ENCODE data around the gene RFNG.

RFNG gene

DNA sequence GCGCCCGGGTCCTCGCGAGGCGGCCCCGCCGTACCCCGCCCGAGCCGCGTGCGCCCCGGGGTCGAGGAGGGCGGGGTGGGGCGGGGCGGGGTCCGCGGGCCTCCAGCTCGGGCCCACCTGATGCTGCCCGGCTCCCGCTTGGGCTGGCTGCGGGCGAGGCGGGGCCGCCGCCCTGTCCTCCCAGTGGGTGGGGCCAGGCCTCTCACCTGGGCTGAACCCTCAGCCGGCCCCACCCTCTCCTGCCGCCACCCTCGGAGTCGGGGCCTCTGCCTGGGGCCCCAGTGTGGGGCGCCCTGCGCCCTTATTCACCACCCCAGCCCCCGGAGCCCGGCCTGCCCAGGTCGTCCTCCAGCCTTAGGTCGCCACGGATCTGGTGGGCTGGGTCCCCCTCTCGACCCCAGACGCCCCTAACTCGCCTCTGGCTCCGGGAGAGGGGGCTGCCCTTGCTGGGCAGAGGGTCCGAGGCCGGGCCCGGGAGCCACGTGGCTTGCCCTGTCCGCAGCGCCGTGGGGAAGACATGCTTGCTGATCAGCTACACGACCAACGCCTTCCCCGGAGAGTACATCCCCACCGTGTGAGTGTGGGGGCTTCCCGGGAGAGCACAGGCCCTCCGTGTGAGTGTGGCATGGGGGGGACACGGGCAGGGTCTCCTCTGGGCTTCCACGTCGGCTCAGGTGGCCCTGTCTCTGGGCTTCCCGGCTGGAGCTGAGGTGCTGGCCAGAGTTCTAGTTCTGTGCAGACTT, 19.6 kb downstream of the RFNG start:
- no peak for DNase-seq (ENCODE audit: extremely low spot score, insufficient read length, low read depth)
- FAIRE-seq, result no peak

DNA sequence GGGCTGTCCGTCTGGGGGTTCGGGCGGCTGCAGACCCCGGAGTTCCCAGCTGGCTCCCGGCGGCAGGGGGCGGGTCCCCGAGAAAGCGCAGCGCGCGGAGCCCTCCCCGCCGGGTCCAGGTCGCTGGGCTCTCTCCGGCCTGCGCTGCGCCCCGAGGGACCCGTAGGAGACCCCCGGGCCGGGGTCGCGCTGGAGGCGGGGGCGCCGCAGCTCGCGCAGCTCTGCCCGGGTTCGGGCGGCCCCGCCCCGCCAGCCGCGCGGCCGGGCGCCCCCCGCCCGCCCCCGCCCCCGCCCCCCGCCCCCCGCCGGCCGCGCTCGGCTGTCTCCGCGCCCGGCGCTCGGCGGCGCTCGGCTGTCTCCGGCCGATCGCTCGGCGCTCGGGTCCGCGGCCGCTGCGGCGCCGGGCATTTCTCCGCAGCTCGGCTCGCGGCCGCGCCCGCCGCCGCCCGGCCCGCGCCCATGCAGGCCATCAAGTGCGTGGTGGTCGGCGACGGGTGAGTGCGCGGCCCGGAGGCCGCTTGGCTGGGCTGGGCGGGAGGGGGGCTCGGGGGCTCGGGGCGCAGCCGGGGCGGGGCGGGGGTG, 20.2 kb downstream of the RFNG start, which contains the start of gene RAC3:
TSS of gene RAC3 (plus strand) at position 376 of the 582 bp plus-strand sequence. CDS start at position 460, 84 bp downstream.
- DNase-seq (ENCODE audit: extremely low spot score, insufficient read length, low read depth) (no peak), FAIRE-seq (no peak)

DNA sequence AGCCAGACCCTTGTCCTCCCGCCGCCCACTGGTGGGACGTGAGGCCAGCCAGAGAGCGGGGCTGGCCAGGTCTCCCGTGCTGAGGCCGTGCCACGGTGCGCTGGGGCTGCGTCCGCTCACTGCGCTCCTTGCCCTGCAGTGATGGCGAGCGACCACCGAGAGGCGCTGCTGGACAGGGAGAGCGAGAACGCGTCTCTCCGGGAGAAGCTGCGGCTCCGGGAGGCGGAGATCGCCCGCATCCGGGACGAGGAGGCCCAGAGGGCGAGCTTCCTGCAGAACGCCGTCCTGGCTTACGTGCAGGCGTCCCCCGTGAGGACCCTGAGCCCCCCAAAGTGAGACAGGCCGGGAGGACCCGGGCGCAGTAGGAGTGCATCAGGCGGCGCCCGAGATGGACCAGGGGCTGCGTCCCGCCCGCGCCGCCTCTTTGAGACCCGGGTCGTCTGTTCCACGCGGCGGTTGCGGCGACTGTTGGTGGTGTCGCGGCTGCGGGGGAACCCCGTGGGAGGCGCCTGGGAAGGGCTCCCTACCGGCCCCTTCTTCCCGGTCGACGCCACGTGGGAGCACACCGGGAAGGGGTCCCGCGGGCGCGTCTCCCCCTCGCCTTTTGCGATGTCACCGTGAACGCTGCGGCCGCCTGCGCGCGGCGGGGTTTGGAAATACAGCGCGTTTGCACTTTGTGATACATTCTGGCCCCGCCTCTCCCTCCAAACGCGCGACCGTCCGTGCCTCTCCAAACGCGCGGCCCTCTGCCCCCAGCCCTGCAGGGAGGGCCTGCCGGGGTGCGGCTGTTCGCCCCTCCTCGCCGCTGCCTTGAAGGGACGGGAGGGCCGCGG, 20.9 kb downstream of the RFNG start:
- no peak for DNase-seq (ENCODE audit: extremely low spot score, insufficient read length, low read depth)
- peak; percentile 78 for FAIRE-seq

DNA sequence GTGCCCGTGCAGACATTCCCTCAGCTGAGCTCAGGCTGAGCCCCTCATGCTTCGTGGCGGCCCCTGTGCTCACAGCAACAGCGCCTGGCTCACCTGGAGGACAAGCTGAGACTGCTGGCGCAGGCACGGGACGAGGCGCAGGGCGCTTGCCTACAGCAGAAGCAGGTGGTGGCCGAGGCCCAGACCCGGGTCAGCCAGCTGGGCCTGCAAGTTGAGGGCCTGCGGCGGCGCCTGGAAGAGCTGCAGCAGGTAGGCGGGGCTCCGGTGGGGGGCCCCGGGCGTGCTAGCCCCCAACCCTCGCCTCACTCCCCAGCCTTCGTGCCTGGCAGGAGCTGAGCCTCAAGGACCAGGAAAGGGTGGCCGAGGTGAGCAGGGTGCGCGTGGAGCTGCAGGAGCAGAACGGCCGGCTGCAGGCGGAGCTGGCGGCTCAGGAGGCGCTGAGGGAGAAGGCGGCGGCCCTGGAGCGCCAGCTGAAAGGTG, 21.6 kb downstream of the RFNG start:
- no peak for FAIRE-seq
- no peak for DNase-seq (ENCODE audit: extremely low spot score, insufficient read length, low read depth)

DNA sequence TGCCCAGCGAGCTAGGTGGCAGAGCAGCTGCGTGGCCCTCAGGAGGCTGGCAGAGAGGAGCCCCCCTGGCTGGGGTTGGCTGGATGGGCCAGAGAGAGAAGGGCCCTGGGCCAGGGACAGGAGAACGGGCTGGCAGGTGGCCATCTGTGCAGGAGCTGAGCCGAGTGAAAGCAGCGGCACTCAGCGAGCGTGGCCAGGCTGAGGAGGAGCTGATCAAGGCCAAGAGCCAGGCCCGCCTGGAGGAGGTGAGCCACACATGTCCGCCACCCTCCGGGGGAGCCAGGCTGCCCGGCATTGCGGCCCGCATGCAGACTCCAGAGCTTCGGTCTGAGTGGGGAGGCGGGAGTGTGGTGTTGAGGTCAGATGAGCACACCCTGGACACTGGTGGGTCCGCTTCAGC, 22.2 kb downstream of the RFNG start:
- no peak for FAIRE-seq

GRCh38 chr17:82028966-82029365, 22.6 kb downstream of the RFNG start:
- DNase-seq (ENCODE audit: extremely low spot score, insufficient read length, low read depth), result no peak
- no peak for FAIRE-seq

More for the DNA sequence above, 22.2 kb downstream of the RFNG start:
- DNase-seq (ENCODE audit: extremely low spot score, insufficient read length, low read depth), result no peak

DNA sequence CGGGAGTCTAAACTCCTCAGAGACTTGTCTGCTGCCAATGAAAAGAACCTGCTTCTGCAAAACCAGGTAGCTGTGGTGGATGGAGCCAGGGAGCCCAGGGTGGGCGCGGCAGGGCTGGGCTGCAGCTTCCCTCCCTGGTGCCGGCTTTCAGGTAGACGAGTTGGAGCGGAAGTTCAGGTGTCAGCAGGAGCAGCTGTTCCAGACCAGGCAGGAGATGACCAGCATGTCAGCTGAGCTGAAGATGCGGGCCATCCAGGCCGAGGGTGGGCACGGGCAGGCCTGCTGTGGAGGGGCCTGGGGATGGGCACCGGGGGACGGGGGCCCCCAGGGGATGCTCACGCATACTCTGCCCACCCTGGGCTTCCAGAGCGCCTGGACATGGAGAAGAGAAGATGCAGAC, 23.4 kb downstream of the RFNG start:
- DNase-seq (ENCODE audit: extremely low spot score, insufficient read length, low read depth), result no peak
- FAIRE-seq, result no peak

DNA sequence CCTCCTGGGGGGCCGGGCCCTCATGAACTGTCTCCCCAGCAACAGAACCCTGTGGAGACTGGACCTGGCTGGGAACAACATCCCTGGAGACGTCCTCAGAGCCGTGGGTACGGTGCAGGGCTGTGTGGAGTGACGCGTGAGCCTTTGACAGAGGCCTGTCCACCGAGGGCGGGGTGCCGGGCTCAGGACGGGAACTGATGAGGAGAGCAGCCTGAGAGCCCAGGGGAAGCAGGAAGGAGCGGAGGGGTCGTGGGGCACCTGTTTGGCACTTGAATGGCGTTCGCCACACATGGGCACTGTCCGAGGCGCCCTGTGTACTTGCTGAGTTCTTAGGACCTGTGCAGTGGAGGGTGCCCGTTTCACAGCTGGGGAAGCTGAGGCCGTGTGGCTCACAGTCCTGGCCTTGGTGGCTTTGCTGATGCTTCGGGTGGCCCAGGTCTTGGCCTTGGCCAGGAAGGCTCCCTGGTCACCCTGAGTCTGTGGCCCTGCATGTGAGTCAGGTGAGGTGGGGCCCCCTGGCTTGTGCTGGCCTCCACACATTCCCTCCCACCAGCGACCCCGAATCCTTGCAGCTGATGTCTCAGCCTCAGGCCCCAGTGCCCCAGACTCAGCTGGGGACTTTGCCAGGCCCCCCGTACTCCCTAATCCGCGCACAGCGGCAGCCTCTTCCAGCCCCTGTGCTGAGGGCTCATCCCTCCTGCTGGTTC, 26.1 kb downstream of the RFNG start:
- FAIRE-seq (no peak), DNase-seq (ENCODE audit: extremely low spot score, insufficient read length, low read depth) (no peak)

DNA sequence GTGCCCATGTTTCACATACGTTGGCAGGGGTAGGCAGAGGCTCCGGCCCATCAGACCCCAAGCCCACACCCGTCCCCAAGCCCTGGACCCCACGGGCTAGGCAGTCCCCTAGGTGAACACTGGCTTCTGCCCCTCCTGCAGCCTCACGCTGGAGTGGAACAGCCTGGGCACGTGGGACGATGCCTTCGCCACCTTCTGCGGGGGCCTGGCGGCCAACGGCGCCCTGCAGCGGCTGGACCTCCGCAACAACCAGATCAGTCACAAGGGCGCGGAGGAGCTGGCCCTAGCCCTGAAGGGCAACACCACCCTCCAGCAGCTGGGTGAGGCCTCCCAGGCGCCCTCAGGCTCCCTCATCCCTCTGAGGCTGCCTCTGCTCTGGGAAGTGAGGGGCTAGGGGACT, 26.8 kb downstream of the RFNG start:
- FAIRE-seq, result no peak

DNA sequence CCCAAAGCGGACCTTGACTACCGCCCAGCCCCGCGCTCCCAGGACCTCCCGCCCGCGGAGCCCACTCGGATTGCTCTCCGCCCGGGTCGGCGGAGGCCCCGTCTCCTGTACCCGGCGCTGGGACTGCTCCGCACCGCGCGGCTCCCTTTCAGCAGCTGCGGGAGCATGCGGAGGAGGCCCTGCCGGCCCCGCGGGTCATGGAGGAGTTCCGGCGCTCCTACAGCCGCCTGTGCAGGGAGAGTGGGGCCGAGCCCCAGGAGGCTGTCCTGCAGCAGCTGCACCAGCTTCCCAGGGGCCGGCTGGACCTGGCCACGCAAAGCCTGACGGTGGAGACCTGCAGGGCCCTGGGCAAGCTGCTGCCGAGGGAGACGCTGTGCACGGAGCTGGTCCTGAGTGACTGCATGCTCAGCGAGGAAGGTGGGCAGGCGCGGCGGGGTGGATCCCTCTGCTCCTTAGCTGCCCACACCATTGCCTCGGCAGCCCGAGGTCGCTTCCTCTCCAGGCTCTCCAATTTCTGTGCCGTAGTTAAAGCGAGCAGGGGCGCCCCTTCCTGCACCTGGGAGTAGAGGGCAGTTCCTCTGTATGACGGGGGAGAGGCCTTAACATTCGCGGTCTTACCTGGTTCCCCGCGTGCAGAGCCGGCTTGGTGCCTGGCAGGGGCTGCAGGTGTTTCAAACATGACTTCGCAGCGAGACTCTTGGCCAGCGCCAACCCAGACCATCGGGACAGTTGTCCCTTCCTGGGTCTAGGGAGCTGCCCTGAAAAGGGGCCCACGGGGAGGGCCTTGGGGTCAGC, 28.0 kb downstream of the RFNG start:
- no peak for FAIRE-seq
- DNase-seq (ENCODE audit: extremely low spot score, insufficient read length, low read depth), result no peak

More for the DNA sequence above, 26.8 kb downstream of the RFNG start:
- no peak for DNase-seq (ENCODE audit: extremely low spot score, insufficient read length, low read depth)

DNA sequence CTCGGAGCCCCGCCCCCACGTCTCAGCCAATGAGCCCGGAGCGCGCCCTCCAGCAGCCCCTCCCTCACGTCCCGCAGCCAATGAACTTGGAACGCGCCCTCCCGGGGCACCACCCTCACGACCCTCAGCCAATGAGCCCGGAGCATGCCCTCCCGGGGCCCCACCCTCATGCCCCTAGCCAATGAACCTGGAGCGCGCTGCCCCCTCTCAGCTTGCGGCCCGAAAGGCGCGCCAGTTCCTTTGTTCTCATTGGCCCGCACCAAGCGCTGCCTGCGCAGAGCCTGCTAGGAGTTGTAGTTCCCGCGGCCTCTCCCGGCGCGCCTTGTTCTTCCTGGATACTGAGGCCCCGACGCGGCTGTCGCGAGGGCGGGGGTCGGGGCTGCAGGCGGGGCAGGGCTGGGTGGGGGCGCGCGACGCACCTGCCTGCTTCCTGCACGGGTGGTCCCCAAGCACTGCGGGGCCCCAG, 28.6 kb downstream of the RFNG start, which contains the start of gene LRRC45:
TSS of gene LRRC45 (plus strand) at position 325 of the 466 bp plus-strand sequence. CDS start 339 bp downstream, outside the sequence.
- peak; percentile 100 for FAIRE-seq

DNA sequence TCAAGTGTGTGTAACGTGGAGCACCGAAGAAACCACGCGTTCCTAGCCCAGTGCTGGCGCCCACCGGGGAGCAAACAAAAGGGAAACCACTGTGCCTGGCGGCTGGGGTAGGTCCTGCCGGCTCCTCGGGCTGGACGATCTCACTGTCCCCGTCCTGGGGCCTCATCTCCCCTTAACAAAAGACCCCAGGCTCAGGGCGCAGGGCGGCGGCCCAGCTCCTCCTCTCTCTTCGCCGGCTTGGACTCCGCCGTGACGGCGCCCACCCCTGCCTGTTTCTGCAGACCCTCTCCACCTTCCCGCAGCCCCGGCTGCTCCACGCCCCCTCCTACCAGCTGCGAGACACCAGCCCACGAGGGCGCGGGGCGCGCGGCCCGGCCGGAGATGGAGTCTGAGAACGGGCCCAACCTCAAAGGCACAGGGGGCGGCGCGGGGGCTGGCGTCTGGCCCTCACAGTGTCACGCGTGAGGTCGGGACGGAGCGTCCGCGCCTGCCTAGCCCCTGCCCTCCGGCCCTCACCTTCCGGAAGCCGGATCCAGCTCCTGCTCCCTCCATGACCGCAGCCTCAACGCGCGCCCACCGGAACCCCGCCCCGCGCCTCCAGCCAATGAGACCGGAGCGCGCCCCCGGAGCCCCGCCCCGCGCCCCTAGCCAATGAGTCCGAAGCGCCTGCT, 29.2 kb downstream of the RFNG start, which contains the start of gene CENPX:
TSS of gene CENPX (minus strand) at position 569 of the 671 bp plus-strand sequence. CDS start at position 552, 17 bp downstream.
- FAIRE-seq, result no peak
- DNase-seq (ENCODE audit: extremely low spot score, insufficient read length, low read depth), result no peak

More for the DNA sequence above, 28.6 kb downstream of the RFNG start, which contains the start of gene LRRC45:
- peak; percentile 96 for DNase-seq (ENCODE audit: extremely low spot score, insufficient read length, low read depth)

DNA sequence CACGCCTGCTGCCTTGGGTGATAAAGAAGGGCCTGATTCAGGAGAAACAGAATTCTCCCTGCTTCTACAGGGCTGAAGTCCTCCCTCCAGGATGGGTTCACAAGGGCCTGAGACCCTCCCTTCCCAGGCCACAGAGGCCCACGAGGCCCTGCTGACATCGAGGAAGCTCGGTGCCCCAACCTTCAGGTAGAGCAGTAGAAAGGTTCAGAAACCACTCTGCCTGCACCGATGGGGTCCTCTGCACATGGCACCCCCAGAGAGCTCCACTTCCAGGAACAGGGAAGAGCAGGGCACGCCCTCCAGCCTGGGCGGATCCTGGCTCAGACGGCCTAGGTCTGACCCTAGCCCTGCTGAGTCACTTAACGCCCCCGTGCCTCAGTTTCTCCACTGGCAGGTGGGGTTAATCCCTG, 29.7 kb downstream of the RFNG start:
- no peak for DNase-seq (ENCODE audit: extremely low spot score, insufficient read length, low read depth)
- FAIRE-seq, result no peak

DNA sequence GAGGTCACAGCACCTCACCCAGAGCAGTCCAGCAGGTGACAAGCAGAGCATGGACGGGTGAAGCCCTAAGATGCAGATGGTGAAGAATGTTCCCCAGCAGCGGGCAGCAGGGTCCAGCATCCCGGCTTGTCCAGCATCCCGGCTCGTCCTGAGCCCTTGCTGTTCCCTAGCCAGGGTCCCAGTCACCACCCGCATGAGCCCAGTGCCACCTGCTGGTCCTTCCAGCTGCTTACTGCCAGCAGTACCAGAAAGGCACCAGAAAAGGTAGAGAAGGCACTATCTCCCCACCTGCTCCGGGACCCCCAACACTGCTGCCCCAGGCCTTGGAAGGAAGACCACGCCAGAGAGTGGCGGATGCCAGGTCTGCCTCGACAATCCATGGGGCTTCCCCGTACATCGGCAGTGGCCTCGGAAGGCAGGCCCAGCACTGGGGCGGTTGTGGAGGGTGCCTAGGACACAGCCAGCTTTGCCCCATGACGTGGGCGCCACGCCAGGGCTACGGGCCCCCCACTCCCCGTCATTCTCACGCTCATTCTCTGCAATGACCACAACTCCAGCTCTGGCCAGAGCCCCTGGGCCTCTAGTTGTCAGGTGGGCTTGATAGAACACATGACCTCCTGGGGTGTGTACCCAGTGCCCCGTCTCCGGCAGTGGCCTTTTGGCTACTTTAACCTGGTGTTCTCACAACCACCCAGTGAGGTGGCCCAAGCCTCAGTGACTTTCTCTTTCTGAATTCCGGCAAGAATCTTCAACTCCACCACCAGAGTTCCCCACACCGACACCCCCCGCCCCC, 30.3 kb downstream of the RFNG start:
- FAIRE-seq (peak; percentile 59), DNase-seq (ENCODE audit: extremely low spot score, insufficient read length, low read depth) (no peak)

GRCh38 chr17:82020572-82021106, 31.0 kb downstream of the RFNG start:
- no peak for DNase-seq (ENCODE audit: extremely low spot score, insufficient read length, low read depth)
- FAIRE-seq, result no peak

- no peak for FAIRE-seq
- DNase-seq (ENCODE audit: extremely low spot score, insufficient read length, low read depth), result no peak
Observed at GRCh38 chr17:82019690-82020571, 31.7 kb downstream of the RFNG start.

All from GM18507 (cell line).